Trophoblast cell (in vitro differentiated cells and primary cell): ENCODE measurements around the gene FBXW2.
A peak's percentile ranks its signal among the peaks of the same experiment; 100 is the strongest.

Source experiments
- DNase-seq, 2 donors: peaks; one replicate each; pipeline ENCODE4 v3.0.0-alpha.2; 2016
- H2AFZ ChIP-seq: 2 replicates; pipeline ENCODE4 v1.6.1; 2013; ENCODE audit warnings: low read length, moderate library complexity, mild to moderate bottlenecking; ENCODE audit not compliant: insufficient read depth, poor library complexity
- H2AK5ac ChIP-seq: 2 replicates; pipeline ENCODE4 v1.6.1; 2013; ENCODE audit warnings: mild to moderate bottlenecking, low read length
- H2BK120ac ChIP-seq: 2 replicates; pipeline ENCODE4 v1.6.1; 2013; ENCODE audit warnings: low read length, mild to moderate bottlenecking, moderate library complexity; ENCODE audit not compliant: insufficient read depth, poor library complexity
- H2BK12ac ChIP-seq: 2 replicates; pipeline ENCODE4 v1.6.1; 2013; ENCODE audit warnings: mild to moderate bottlenecking, low read length, moderate library complexity
- H2BK5ac ChIP-seq: 2 replicates; pipeline ENCODE4 v1.6.1; 2013; ENCODE audit warnings: low read length, low read depth, moderate library complexity, mild to moderate bottlenecking; ENCODE audit not compliant: poor library complexity
- H3K14ac ChIP-seq: 2 replicates; pipeline ENCODE4 v1.6.1; 2013; ENCODE audit warnings: mild to moderate bottlenecking, low read length
- H3K18ac ChIP-seq: 2 replicates; pipeline ENCODE4 v1.6.1; 2013; ENCODE audit warnings: mild to moderate bottlenecking, low read length
- H3K23ac ChIP-seq: 2 replicates; pipeline ENCODE4 v1.6.1; 2013; ENCODE audit warnings: low read length
- H3K27ac ChIP-seq: 2 replicates; pipeline ENCODE4 v1.5.1; 2013; ENCODE audit warnings: low read depth, mild to moderate bottlenecking, inconsistent platforms, low read length, moderate library complexity
- H3K27me3 ChIP-seq: 2 replicates; pipeline ENCODE4 v1.6.1; 2013; ENCODE audit warnings: inconsistent platforms, mild to moderate bottlenecking, low read length, moderate library complexity; ENCODE audit not compliant: insufficient read depth
- H3K36me3 ChIP-seq, 2 experiments: 1 replicate in 1 of 2; 2 replicates in 1 of 2; pipeline ENCODE4 v1.6.1; 2013; ENCODE audit warnings: low read length in 2 of 2, mild to moderate bottlenecking in 2 of 2, moderate library complexity in 1 of 2; ENCODE audit not compliant: insufficient read depth in 2 of 2, control insufficient read depth in 1 of 2
- H3K4ac ChIP-seq: 2 replicates; pipeline ENCODE4 v1.6.1; 2013; ENCODE audit warnings: low read depth, mild to moderate bottlenecking, low read length, moderate library complexity
- H3K4me1 ChIP-seq, 2 experiments: 1 replicate in 1 of 2; 2 replicates in 1 of 2; pipeline ENCODE4 v1.6.1; 2013; ENCODE audit warnings: low read length in 2 of 2, mild to moderate bottlenecking in 2 of 2, moderate library complexity in 1 of 2; ENCODE audit not compliant: insufficient read depth in 2 of 2, control insufficient read depth in 1 of 2
- H3K4me2 ChIP-seq: 2 replicates; pipeline ENCODE4 v1.6.1; 2013; ENCODE audit warnings: inconsistent platforms, mild to moderate bottlenecking, low read length, moderate library complexity
- H3K4me3 ChIP-seq: 2 replicates; pipeline ENCODE4 v1.5.1; 2013; ENCODE audit warnings: mild to moderate bottlenecking, low read depth, low read length, inconsistent platforms
- H3K79me1 ChIP-seq: one replicate; pipeline ENCODE4 v1.6.1; 2013; ENCODE audit warnings: low read length
- H3K79me2 ChIP-seq: 2 replicates; pipeline ENCODE4 v1.6.1; 2013; ENCODE audit warnings: low read length, mild to moderate bottlenecking; ENCODE audit not compliant: control insufficient read depth, insufficient read depth, poor library complexity
- H3K9ac ChIP-seq: 2 replicates; pipeline ENCODE4 v1.6.1; 2013; ENCODE audit warnings: mild to moderate bottlenecking, low read length
- H3K9me3 ChIP-seq: 2 replicates; pipeline ENCODE4 v1.6.1; 2013; ENCODE audit warnings: low read depth, mild to moderate bottlenecking, control low read depth, inconsistent platforms, low read length; ENCODE audit not compliant: insufficient read depth
- H4K12ac ChIP-seq: 2 replicates; pipeline ENCODE4 v1.6.1; 2013; ENCODE audit warnings: low read depth, mild to moderate bottlenecking, low read length, moderate library complexity
- H4K8ac ChIP-seq: 2 replicates; pipeline ENCODE4 v1.6.1; 2013; ENCODE audit warnings: low read depth, mild to moderate bottlenecking, low read length, moderate library complexity
- H4K91ac ChIP-seq: one replicate; pipeline ENCODE4 v1.6.1; 2013; ENCODE audit warnings: low read depth, mild to moderate bottlenecking, low read length, moderate library complexity
- WGBS: extraction: QIAGEN DNeasy Blood & Tissue Kit; methylation state at CpG from one replicate; pipeline ENCODE4 v1.1.7; 2013; ENCODE audit warnings: missing lambda C conversion rate; ENCODE audit not compliant: insufficient read length, insufficient coverage; ENCODE audit errors: extremely low coverage; 5-methylcytosine and 5-hydroxymethylcytosine counted together

FBXW2 gene

GRCh38 chr9:120718316-120718715, 74.9 kb downstream of the FBXW2 start:
- H3K79me1 ChIP-seq = peaks cover 7% of the 10 kb centered on the region
- H4K8ac ChIP-seq = no peak overlapping the region
- no peak overlapping the region for H4K91ac ChIP-seq
- H3K4me1 ChIP-seq = peaks cover 6% of the 10 kb centered on the region in 2 experiments
- no peak overlapping the region for H2BK5ac ChIP-seq
- no peak overlapping the region for H4K12ac ChIP-seq
- H3K27ac ChIP-seq = no peak overlapping the region
- H3K18ac ChIP-seq = no peak overlapping the region
- peaks cover 5% of the 10 kb centered on the region for H3K79me2 ChIP-seq
- H2BK12ac ChIP-seq = no peak overlapping the region
- H3K9me3 ChIP-seq = no peaks in the 10 kb centered on the region
- no peak overlapping the region for H3K4me2 ChIP-seq
- no peak overlapping the region for H3K14ac ChIP-seq
- no peak overlapping the region for H2AFZ ChIP-seq
- H3K4me3 ChIP-seq = no peak overlapping the region
- no peak overlapping the region for H3K4ac ChIP-seq
- H2BK120ac ChIP-seq = no peak overlapping the region
- DNase-seq = no peak
- H2AK5ac ChIP-seq = no peak overlapping the region
- no peak overlapping the region for H3K9ac ChIP-seq
- WGBS = no CpG with 5 or more reads among the region's 3 CpGs
- peaks cover 6% of the 10 kb centered on the region for H3K27me3 ChIP-seq
- H3K36me3 ChIP-seq = no peaks in the 10 kb centered on the region
- no peak overlapping the region for H3K23ac ChIP-seq

GRCh38 chr9:120717176-120717575, 76.0 kb downstream of the FBXW2 start:
- Histone ChIP-seq H3K9me3 (no peaks in the 10 kb centered on the region), H2AK5ac (no peak overlapping the region), H3K14ac (no peak overlapping the region), H3K4ac (no peak overlapping the region), H3K27me3 (peaks cover 10% of the 10 kb centered on the region), H4K8ac (no peak overlapping the region), H4K91ac (no peak overlapping the region), H2BK12ac (no peak overlapping the region), H3K18ac (no peak overlapping the region), H3K79me1 (peaks cover 7% of the 10 kb centered on the region), H4K12ac (no peak overlapping the region), H3K9ac (no peak overlapping the region), H2AFZ (no peak overlapping the region), H3K4me2 (no peak overlapping the region), H3K4me3 (no peak overlapping the region), H2BK120ac (no peak overlapping the region), H3K4me1 (peaks cover 6% of the 10 kb centered on the region in 2 experiments), H2BK5ac (no peak overlapping the region), H3K79me2 (peaks cover 5% of the 10 kb centered on the region), H3K36me3 (no peaks in the 10 kb centered on the region), H3K27ac (no peak overlapping the region), H3K23ac (no peak overlapping the region)
- WGBS = no CpG with 5 or more reads among the region's 2 CpGs
- no peak for DNase-seq

GRCh38 chr9:120716483-120716882, 76.7 kb downstream of the FBXW2 start:
- no peak overlapping the region for H4K91ac ChIP-seq
- H3K27me3 ChIP-seq = peaks cover 10% of the 10 kb centered on the region
- H3K23ac ChIP-seq = no peak overlapping the region
- DNase-seq = no peak
- H3K79me2 ChIP-seq = peaks cover 5% of the 10 kb centered on the region
- no peak overlapping the region for H3K14ac ChIP-seq
- H4K12ac ChIP-seq = no peak overlapping the region
- H2AFZ ChIP-seq = no peak overlapping the region
- H3K36me3 ChIP-seq = no peaks in the 10 kb centered on the region
- H2BK120ac ChIP-seq = no peak overlapping the region
- H3K4me2 ChIP-seq = no peak overlapping the region
- H3K18ac ChIP-seq = no peak overlapping the region
- no peak overlapping the region for H2AK5ac ChIP-seq
- H3K79me1 ChIP-seq = peaks cover 7% of the 10 kb centered on the region
- no peak overlapping the region for H2BK5ac ChIP-seq
- no peak overlapping the region for H4K8ac ChIP-seq
- H3K9ac ChIP-seq = no peak overlapping the region
- H3K4me3 ChIP-seq = no peak overlapping the region
- no peak overlapping the region for H2BK12ac ChIP-seq
- no peaks in the 10 kb centered on the region for H3K9me3 ChIP-seq
- no peak overlapping the region for H3K27ac ChIP-seq
- H3K4me1 ChIP-seq = peaks cover 6% of the 10 kb centered on the region in 2 experiments
- no CpG with 5 or more reads among the region's 5 CpGs for WGBS
- H3K4ac ChIP-seq = no peak overlapping the region

GRCh38 chr9:120715389-120715924, 77.8 kb downstream of the FBXW2 start:
- no peak overlapping the region for H4K8ac ChIP-seq
- no peak overlapping the region for H2BK120ac ChIP-seq
- no peak overlapping the region for H3K9ac ChIP-seq
- H3K9me3 ChIP-seq = no peaks in the 10 kb centered on the region
- H3K79me1 ChIP-seq = peaks cover 7% of the 10 kb centered on the region
- peaks cover 10% of the 10 kb centered on the region for H3K27me3 ChIP-seq
- H2AFZ ChIP-seq = peak overlapping the region; percentile 20
- no peak overlapping the region for H3K14ac ChIP-seq
- WGBS = no CpG with 5 or more reads among the region's 14 CpGs
- H3K36me3 ChIP-seq = no peaks in the 10 kb centered on the region
- peaks cover 6% of the 10 kb centered on the region in 2 experiments for H3K4me1 ChIP-seq
- H3K4ac ChIP-seq = no peak overlapping the region
- H2BK5ac ChIP-seq = no peak overlapping the region
- peaks cover 5% of the 10 kb centered on the region for H3K79me2 ChIP-seq
- H4K12ac ChIP-seq = no peak overlapping the region
- no peak overlapping the region for H3K27ac ChIP-seq
- DNase-seq = peak; percentile 75 to 77
- H3K18ac ChIP-seq = no peak overlapping the region
- H3K4me2 ChIP-seq = peak overlapping the region; percentile 92
- no peak overlapping the region for H3K4me3 ChIP-seq
- no peak overlapping the region for H2BK12ac ChIP-seq
- H2AK5ac ChIP-seq = no peak overlapping the region
- H4K91ac ChIP-seq = no peak overlapping the region
- H3K23ac ChIP-seq = no peak overlapping the region
